Measurements from ENCODE around the gene DHRS7B.

The DHRS7B gene

GRCh38 chr17:21161498-21162393, 35.0 kb downstream of the DHRS7B start:
- DNase-seq, result no peak

GRCh38 chr17:21162394-21162775, 35.6 kb downstream of the DHRS7B start:
- DNase-seq, result no peak

DNA sequence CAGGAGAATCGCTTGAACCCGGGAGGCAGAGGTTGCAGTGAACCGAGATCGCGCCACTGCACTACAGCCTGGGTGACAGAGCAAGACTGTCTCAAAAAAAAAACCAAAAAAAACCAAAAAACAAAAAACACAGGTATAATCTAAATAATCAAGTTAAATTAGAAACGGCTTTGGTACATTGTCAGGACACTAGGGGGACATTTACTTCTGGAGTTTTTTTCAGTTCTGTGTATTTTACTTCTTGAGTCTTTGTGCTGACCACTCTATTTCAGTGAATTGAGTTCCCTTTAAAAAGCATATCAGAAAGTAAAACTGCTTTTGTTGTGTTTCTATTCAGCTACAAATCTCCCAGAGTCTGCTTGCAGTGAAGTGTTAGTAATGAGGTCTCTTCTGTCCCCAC, 36.3 kb downstream of the DHRS7B start:
- DNase-seq, result no peak

- DNase-seq, result no peak
Observed at GRCh38 chr17:21164216-21164615, 37.5 kb downstream of the DHRS7B start.

GRCh38 chr17:21164620-21165019, 37.9 kb downstream of the DHRS7B start:
- no peak for DNase-seq

- no peak for DNase-seq
Observed at GRCh38 chr17:21165922-21166594, 39.3 kb downstream of the DHRS7B start.

GRCh38 chr17:21166595-21167210, 39.9 kb downstream of the DHRS7B start:
- no peak for DNase-seq

DNA sequence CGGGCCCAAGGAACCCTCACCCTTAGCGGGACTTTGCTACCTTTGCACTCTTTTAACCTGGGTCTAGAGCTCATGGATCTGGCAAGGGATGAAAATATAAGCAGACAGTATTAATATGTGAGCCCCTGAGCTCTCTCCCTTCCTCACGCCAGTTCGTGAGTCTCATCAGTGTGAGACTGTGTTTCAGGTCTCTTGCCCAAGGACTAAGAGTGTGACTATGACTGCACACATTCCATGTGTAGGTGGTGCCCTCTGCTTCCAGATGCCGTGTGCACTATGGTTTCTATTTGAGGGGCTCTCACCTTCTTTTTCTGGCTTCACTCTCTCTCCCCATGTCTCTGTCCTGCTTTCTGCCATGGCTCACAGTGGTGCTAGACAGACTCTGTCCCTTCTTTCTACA, 40.5 kb downstream of the DHRS7B start:
- DNase-seq, result no peak

DNA sequence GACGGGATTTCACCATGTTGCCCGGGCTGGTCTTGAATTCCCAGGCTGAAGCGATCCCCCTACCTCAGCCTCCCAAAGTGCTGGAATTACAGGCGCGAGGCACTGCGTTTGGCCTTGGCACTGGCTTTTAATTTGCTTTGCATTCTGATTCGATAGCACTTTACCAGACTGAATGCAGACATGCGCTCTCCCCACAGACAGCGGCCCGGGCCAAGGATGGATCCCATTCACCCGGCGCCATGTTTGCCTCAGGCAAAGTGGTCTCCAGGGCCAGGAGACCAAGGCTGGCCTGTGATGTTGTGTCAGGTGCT, 41.7 kb downstream of the DHRS7B start:
- no peak for DNase-seq

DNA sequence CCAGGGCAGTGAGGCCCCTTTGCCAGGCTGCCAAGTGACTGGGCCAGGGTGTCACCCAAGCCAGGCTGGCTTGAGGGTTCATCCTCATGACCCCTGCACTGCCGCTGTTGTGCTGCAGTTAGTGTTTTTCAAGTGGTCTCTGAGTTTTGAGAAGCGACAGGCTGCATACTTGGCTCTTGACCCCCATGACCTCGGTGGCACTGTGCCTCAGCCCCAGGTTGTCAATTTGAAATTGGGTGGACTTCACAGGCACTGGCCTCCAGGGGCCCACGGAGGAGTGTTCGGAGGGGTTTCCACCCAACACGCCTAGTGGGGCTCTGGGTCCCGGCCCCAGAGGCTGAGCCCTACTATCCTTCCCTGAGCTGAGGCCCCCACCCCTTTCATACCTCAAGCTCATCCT, 42.7 kb downstream of the DHRS7B start:
- no peak for DNase-seq

- no peak for DNase-seq
Observed at GRCh38 chr17:21170809-21171208, 44.0 kb downstream of the DHRS7B start.

DNA sequence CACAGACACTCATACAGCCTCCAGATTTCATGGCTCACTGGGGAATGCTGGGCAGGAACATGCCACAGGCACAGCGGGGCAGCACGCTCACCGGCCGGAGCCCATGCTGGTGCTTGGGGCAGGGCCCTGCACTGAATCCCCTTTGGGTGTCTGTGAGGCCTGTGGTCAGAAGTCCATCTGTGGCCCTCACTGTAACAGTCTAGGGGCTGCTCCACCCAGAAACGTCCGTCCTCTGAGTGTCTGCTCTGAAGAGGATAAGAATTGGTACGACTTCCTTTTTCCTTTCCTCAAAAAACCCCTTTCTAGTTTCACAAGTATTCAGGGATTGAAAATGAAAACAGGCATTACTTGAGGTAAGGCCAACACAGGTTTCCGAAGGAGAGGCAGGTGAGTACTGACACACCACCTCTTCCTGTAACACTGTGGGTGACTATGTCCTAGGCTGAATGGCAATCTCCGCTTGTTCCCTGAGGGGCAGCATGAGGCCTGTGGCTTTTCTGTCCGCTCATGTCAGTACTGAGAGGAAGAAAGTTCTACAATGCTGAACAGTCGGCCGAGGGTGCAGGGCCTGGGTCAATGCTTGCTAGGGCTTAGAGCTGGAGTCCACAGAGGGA, 44.7 kb downstream of the DHRS7B start:
- DNase-seq, result peak in 1 of 2 experiments; percentile 30

DNA sequence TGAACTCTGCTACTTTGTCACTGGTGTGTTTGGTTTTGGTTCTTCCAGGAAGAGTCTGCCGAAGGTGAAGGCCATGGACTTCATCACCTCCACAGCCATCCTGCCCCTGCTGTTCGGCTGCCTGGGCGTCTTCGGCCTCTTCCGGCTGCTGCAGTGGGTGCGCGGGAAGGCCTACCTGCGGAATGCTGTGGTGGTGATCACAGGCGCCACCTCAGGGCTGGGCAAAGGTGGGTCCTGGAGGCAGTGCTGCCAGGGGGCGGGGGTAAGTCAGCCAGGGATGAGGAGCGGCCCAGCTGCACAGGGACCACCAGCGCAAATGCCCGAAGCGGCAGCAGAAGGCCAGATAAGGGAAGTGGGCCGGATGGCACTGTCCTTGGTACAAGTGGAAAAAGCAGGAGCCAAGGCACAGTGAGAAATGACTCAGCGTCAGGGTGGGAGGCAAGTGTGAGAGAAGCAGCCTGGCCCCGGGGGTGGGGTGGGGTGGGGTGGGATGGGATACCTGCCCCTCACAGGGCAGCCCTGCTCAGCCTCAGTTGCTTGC, 45.3 kb downstream of the DHRS7B start:
- DNase-seq, result no peak

DNA sequence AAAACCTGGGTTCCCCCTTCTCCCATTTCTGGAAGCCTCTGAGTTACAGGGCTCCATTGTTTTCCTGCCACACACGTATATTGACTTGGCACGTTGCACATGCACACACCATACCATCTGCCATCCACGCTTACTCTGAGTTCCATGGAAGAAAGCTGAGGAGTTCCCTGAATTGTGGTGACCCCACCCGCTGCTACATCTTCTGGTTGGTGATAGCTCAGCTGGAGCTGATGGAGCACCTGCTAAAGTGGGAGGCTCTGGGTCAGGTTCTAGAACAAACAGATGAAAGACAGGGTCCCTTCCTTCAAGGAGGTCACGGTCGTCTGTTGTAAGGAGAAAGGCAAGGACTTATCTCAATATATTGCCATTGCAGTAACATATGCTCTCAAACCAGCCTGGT, 46.1 kb downstream of the DHRS7B start:
- no peak for DNase-seq

- no peak for DNase-seq
Observed at GRCh38 chr17:21173543-21173942, 46.8 kb downstream of the DHRS7B start.

GRCh38 chr17:21174186-21174585, 47.4 kb downstream of the DHRS7B start:
- DNase-seq, result no peak

GRCh38 chr17:21174713-21175112, 47.9 kb downstream of the DHRS7B start:
- DNase-seq, result no peak

- peak in 1 of 2 experiments; percentile 8 for DNase-seq
Observed at GRCh38 chr17:21176773-21177395, 50.1 kb downstream of the DHRS7B start.

GRCh38 chr17:21177401-21177800, 50.6 kb downstream of the DHRS7B start:
- peak in 1 of 2 experiments; percentile 12 for DNase-seq

DNA sequence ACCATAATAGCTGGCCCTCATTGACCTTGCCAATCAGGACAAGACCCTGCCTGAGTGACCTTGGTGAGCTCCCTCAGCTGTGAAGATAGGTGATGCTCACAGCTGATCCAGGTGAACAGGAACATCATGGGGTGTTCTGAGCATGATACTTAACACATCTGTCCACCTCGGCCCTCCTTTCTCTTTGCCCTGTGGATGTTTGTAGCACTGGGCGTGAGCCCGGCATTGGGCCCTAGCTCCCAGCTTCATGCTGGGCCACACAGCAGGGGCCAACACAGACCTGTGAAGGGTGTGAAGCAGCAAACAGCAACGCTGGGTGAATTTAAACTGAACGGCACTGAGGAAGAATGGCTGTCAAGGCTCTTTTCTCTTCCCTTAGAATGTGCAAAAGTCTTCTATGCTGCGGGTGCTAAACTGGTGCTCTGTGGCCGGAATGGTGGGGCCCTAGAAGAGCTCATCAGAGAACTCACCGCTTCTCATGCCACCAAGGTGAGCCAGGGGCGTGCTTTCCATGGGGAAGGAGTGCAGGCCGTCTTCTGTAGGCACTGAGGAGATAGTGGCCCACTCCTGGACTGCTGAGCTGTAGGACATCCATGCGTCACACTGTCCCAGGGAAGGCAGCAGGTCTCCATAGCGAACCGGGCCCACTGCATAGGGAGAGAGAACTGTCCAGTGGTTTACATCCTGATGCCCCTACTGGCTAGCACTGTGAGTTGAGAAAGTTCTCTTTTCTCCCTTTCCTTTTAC, 51.3 kb downstream of the DHRS7B start:
- peak in 1 of 2 experiments; percentile 5 for DNase-seq

GRCh38 chr17:21183468-21183867, 56.7 kb downstream of the DHRS7B start:
- no peak for DNase-seq

- no peak for DNase-seq
Observed at GRCh38 chr17:21184570-21184969, 57.8 kb downstream of the DHRS7B start.

Data from activated T-cell treated with anti-CD3 and anti-CD28 coated beads, Interleukin-2, amount 50 U/mL, for 48 hours (primary cell).